HG03460 (cell line): Measurements from ENCODE around the gene KPNB1.

Experiments
- ATAC-seq: cut with Tn5 transposase; IDR thresholded peaks from one replicate; pipeline ENCODE4 v1.9.1; 2021; ENCODE audit not compliant: unreplicated experiment

Gene KPNB1

GRCh38 chr17:47649153-47649971, at the start of gene KPNB1:
KPNB1 (plus strand) TSS chr17:47649919; CDS start chr17:47650245, 326 bp downstream.
- peak; percentile 69 for ATAC-seq

- ATAC-seq: no peak
Observed at GRCh38 chr17:47603830-47604597, 45.7 kb upstream of the KPNB1 start.

- no peak for ATAC-seq
Observed at GRCh38 chr17:47604598-47604927, 45.2 kb upstream of the KPNB1 start.

GRCh38 chr17:47605011-47605410, 44.7 kb upstream of the KPNB1 start:
- ATAC-seq: no peak

GRCh38 chr17:47607481-47607880, 42.2 kb upstream of the KPNB1 start:
- no peak for ATAC-seq

GRCh38 chr17:47611372-47612350, 38.1 kb upstream of the KPNB1 start:
- no peak for ATAC-seq

- ATAC-seq: no peak
Observed at GRCh38 chr17:47615766-47616424, 33.8 kb upstream of the KPNB1 start.

GRCh38 chr17:47618410-47618809, 31.3 kb upstream of the KPNB1 start:
- ATAC-seq: no peak

GRCh38 chr17:47620503-47621245, 29.0 kb upstream of the KPNB1 start:
- no peak for ATAC-seq

GRCh38 chr17:47621293-47622179, 28.2 kb upstream of the KPNB1 start:
- ATAC-seq: no peak

- ATAC-seq: no peak
Observed at GRCh38 chr17:47622180-47622549, 27.6 kb upstream of the KPNB1 start.

- ATAC-seq: no peak
Observed at GRCh38 chr17:47624727-47625068, 25.0 kb upstream of the KPNB1 start.

GRCh38 chr17:47628014-47628566, 21.6 kb upstream of the KPNB1 start:
- ATAC-seq: no peak

GRCh38 chr17:47629826-47630225, 19.9 kb upstream of the KPNB1 start:
- no peak for ATAC-seq

GRCh38 chr17:47630614-47631013, 19.1 kb upstream of the KPNB1 start:
- ATAC-seq: no peak

- ATAC-seq: no peak
Observed at GRCh38 chr17:47632991-47633390, 16.7 kb upstream of the KPNB1 start.

- ATAC-seq: no peak
Observed at GRCh38 chr17:47633996-47634395, 15.7 kb upstream of the KPNB1 start.

GRCh38 chr17:47634870-47635269, 14.8 kb upstream of the KPNB1 start:
- ATAC-seq: no peak

- no peak for ATAC-seq
Observed at GRCh38 chr17:47635734-47636133, 14.0 kb upstream of the KPNB1 start.
